OCI-LY3 (cell line): Measurements from ENCODE around the gene PKM.
A peak's percentile ranks its signal among the peaks of the same experiment; 100 is the strongest.

ENCODE experiments used
- H2AFZ ChIP-seq: fragments of 200-600, 300-600 bp; shearing (Covaris generic); 2 replicates; pipeline ENCODE4 v1.6.0; 2014; ENCODE audit warnings: antibody characterized with exemption, low read depth, low read length
- H3K27ac ChIP-seq: fragments of 200-600, 300-600 bp; sonication (generic); 2 replicates; pipeline ENCODE4 v1.5.1; 2014; ENCODE audit warnings: mild to moderate bottlenecking, low read length, moderate library complexity, mixed read lengths
- H3K27me3 ChIP-seq: fragments of 200-600, 300-600 bp; sonication (generic); 2 replicates; pipeline ENCODE4 v1.6.1; 2014; ENCODE audit warnings: low read depth, low read length, mixed read lengths
- H3K36me3 ChIP-seq: fragments of 200-600, 300-600 bp; sonication (generic); replicated peaks from 2 replicates; pipeline ENCODE3; 2014; ENCODE audit warnings: low read depth, low read length, mixed read lengths
- H3K4me1 ChIP-seq: fragments of 300-600, 200-600 bp; sonication (generic); 2 replicates; pipeline ENCODE4 v1.6.1; 2014; ENCODE audit warnings: low read length, mixed read lengths
- H3K4me2 ChIP-seq: fragments of 200-600, 300-600 bp; sonication (generic); 2 replicates; pipeline ENCODE4 v1.6.1; 2014; ENCODE audit warnings: low read length, mixed read lengths
- H3K4me3 ChIP-seq: fragments of 300-600, 200-600 bp; sonication (generic); 2 replicates; pipeline ENCODE4 v1.5.1; 2014; ENCODE audit warnings: antibody characterized with exemption, mild to moderate bottlenecking, low read length, moderate library complexity
- H3K79me2 ChIP-seq: fragments of 300-600, 200-600 bp; shearing (Covaris generic); 2 replicates; pipeline ENCODE4 v1.6.1; 2014; ENCODE audit warnings: mild to moderate bottlenecking, low read length, mixed read lengths
- H3K9ac ChIP-seq: fragments of 300-600, 200-600 bp; shearing (Covaris generic); 2 replicates; pipeline ENCODE4 v1.6.0; 2014; ENCODE audit warnings: mild to moderate bottlenecking, low read length, moderate library complexity
- H3K9me3 ChIP-seq: fragments of 200-600, 300-600 bp; shearing (Covaris generic); 2 replicates; pipeline ENCODE4 v1.6.1; 2014; ENCODE audit warnings: low read length, mixed read lengths; ENCODE audit not compliant: insufficient read depth
- H4K20me1 ChIP-seq: fragments of 200-600, 300-600 bp; sonication (generic); 2 replicates; pipeline ENCODE4 v1.6.1; 2016; ENCODE audit warnings: low read length, mixed read lengths; ENCODE audit not compliant: insufficient read depth
- EZH2phosphoT487 ChIP-seq: fragments of 200-600 bp; shearing (Covaris generic); IDR thresholded peaks from 2 replicates; pipeline ENCODE4 v1.6.1; 2018; ENCODE audit warnings: antibody characterized with exemption, mixed run types, low read depth
- TF ChIP-seq, protein P1 (sequence below): fragments of 200-600, 300-600 bp; sonication (generic); IDR thresholded peaks from 2 replicates; pipeline ENCODE4 v1.5.1; 2014; ENCODE audit warnings: antibody characterized with exemption, low read length, low read depth

The PKM gene

DNA sequence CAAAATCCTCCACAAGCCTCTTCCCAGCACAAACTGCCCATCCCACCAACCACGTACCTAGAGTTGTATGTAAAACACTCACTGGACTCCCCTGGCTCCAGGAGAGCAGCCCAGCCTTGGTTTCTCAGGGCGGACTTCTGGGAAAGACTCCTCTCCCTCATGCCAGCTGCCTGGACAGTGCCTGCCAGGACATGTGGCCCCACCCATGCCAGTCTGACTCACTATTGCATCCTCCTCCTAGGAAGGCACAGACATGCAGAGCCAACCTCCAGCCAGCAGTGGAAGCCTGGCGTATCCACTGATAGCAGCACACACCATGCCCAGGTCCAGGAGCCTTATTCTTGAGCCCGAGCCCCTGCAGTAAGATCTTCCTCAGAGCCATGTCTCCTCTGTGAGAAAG, 8.6 kb downstream of the PKM start:
- Histone ChIP-seq H3K27me3 (no peaks in the 10 kb centered on the region), H3K4me3 (no peak overlapping the region), H3K4me1 (peaks cover 53% of the 10 kb centered on the region), H2AFZ (no peak overlapping the region), H3K4me2 (peak overlapping the region; percentile 3; the same call in 1 of the 2 replicates), H4K20me1 (peaks cover 93% of the 10 kb centered on the region), H3K27ac (no peak overlapping the region; the same call in 1 of the 2 replicates), H3K79me2 (peaks cover 100% of the 10 kb centered on the region), H3K9me3 (no peaks in the 10 kb centered on the region), H3K36me3 (peaks cover 79% of the 10 kb centered on the region), H3K9ac (no peak overlapping the region)
- TF ChIP-seq, protein P1, sequence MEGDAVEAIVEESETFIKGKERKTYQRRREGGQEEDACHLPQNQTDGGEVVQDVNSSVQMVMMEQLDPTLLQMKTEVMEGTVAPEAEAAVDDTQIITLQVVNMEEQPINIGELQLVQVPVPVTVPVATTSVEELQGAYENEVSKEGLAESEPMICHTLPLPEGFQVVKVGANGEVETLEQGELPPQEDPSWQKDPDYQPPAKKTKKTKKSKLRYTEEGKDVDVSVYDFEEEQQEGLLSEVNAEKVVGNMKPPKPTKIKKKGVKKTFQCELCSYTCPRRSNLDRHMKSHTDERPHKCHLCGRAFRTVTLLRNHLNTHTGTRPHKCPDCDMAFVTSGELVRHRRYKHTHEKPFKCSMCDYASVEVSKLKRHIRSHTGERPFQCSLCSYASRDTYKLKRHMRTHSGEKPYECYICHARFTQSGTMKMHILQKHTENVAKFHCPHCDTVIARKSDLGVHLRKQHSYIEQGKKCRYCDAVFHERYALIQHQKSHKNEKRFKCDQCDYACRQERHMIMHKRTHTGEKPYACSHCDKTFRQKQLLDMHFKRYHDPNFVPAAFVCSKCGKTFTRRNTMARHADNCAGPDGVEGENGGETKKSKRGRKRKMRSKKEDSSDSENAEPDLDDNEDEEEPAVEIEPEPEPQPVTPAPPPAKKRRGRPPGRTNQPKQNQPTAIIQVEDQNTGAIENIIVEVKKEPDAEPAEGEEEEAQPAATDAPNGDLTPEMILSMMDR = no peak
- no peak for TF ChIP-seq EZH2phosphoT487

DNA sequence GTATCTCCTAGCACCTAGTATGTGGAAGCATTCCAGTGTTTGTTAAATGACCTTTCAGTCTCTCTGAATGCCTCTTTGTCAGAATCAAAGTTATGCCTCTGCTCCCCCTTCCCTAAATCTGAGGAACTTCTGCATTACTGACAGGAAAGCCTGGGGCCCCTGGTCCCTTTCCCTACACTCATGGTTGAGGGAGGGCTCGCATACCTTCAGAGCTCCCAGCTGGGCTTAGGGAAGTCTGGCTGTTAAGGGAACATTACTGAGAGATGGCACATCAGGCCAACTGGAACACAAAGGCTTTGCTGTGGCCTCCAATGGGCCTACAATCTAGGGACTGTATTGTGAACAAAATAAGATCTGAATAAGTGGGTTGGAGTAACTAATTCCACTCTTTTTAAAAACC, 10.3 kb downstream of the PKM start:
- peaks cover 97% of the 10 kb centered on the region for H4K20me1 ChIP-seq

DNA sequence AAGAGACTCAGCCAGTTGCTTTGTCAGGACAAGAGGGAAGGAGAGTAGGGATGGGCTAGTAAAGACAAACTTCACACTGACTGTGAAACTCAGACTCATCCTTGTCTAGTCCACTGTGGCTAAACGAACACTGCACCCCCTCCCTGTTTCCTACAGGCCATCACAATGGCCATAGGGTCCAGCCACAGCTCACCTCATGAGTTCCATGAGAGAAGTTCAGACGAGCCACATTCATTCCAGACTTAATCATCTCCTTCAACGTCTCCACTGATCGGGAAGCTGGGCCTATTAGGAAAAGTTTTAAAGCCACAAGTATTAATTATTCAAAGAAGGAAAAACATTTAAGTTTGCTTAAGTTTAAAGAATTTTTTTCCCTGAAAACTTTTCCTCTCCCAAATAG, 13.8 kb downstream of the PKM start:
- H3K9ac ChIP-seq = no peak overlapping the region
- H4K20me1 ChIP-seq = peaks cover 100% of the 10 kb centered on the region
- peaks cover 98% of the 10 kb centered on the region for H3K79me2 ChIP-seq
- H3K9me3 ChIP-seq = no peaks in the 10 kb centered on the region
- peaks cover 82% of the 10 kb centered on the region for H3K36me3 ChIP-seq
- peaks cover 11% of the 10 kb centered on the region; the same call in 1 of the 2 replicates for H3K4me1 ChIP-seq
- no peak overlapping the region for H2AFZ ChIP-seq
- H3K4me3 ChIP-seq = no peak overlapping the region
- H3K4me2 ChIP-seq = no peak overlapping the region
- H3K27me3 ChIP-seq = no peaks in the 10 kb centered on the region
- H3K27ac ChIP-seq = no peak overlapping the region
- no peak for TF ChIP-seq EZH2phosphoT487
- TF ChIP-seq, protein P1 = no peak

More for the DNA sequence above, 10.3 kb downstream of the PKM start:
- Histone ChIP-seq H3K4me2 (no peak overlapping the region), H3K9me3 (no peaks in the 10 kb centered on the region), H3K4me3 (no peak overlapping the region), H3K27ac (no peak overlapping the region), H3K9ac (no peak overlapping the region), H3K27me3 (no peaks in the 10 kb centered on the region), H2AFZ (no peak overlapping the region), H3K79me2 (peaks cover 100% of the 10 kb centered on the region), H3K4me1 (peaks cover 39% of the 10 kb centered on the region), H3K36me3 (peaks cover 86% of the 10 kb centered on the region)
- TF ChIP-seq, protein P1 = no peak
- TF ChIP-seq EZH2phosphoT487 = no peak

DNA sequence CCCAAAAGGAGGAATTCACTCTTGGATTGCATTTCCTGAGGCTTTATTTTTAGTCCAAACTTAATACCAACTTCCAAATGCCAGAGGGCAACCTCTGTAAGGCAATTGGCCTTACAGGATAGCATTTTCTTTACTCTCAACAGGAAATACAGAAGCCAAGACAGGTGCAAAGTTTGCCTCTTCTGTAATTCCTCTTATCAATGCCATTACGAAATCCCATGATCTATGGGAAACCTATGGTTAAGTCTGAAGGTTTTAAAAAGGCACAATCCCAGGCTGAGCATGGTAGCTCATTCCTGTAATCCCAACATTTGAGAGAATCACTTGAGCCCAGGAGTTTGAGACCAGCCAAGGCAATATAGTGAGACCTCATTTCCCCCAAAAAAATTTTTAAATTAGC, 14.9 kb downstream of the PKM start:
- Histone ChIP-seq H3K9ac (no peak overlapping the region), H3K4me1 (peaks cover 4% of the 10 kb centered on the region; the same call in 1 of the 2 replicates), H3K79me2 (peaks cover 98% of the 10 kb centered on the region), H3K9me3 (no peaks in the 10 kb centered on the region), H3K27me3 (no peaks in the 10 kb centered on the region), H2AFZ (no peak overlapping the region), H3K4me2 (no peak overlapping the region), H4K20me1 (peaks cover 100% of the 10 kb centered on the region), H3K27ac (no peak overlapping the region), H3K36me3 (peaks cover 83% of the 10 kb centered on the region), H3K4me3 (no peak overlapping the region)
- TF ChIP-seq, protein P1 = no peak
- no peak for TF ChIP-seq EZH2phosphoT487
